K562 (cell line): ENCODE data around the gene BCL2L1. TPM values are rescaled to one million over a fixed set of nuclear protein-coding genes. Genes with fewer than 3 reads are reported as not detected.
A peak's percentile ranks its signal among the peaks of the same experiment; 100 is the strongest.

Experiments
- ARID1B ChIP-seq: fragments of 450-650 bp; IDR thresholded peaks from 2 replicates; pipeline ENCODE4 v1.6.1; 2016; ENCODE audit warnings: antibody characterized with exemption, mild to moderate bottlenecking, inconsistent platforms
- ASH1L ChIP-seq: fragments of 450-650 bp; IDR thresholded peaks from 2 replicates; pipeline ENCODE4 v1.6.1; 2018; ENCODE audit warnings: borderline replicate concordance, mild to moderate bottlenecking, low read depth; ENCODE audit not compliant: partially characterized antibody
- CBX8 ChIP-seq: fragments of 200-600 bp; sonication (generic); IDR thresholded peaks from 2 replicates; pipeline ENCODE4 v1.6.1; 2012; ENCODE audit warnings: borderline replicate concordance, mixed run types, low read depth, mild to moderate bottlenecking, moderate library complexity, mixed read lengths, low read length, control low read depth, inconsistent platforms; ENCODE audit not compliant: poor library complexity, severe bottlenecking; ENCODE audit errors: extremely low read depth
- CEBPZ ChIP-seq: fragments of 150-350 bp; IDR thresholded peaks from 2 replicates; pipeline ENCODE4 v1.6.1; 2014; ENCODE audit warnings: low read depth, mild to moderate bottlenecking, low read length, borderline replicate concordance
- ESRRB ChIP-seq: fragments of 250-450 bp; sonication (Bioruptor Pico); IDR thresholded peaks from 2 replicates; pipeline ENCODE4 v1.5.0; 2020; ENCODE audit warnings: mild to moderate bottlenecking, moderate library complexity, borderline replicate concordance
- FUS ChIP-seq: fragments of 200-400 bp; formaldehyde crosslinking; optimal IDR thresholded peaks from 2 replicates; pipeline ENCODE3; 2017; ENCODE audit warnings: low read depth, low read length
- KAT8 ChIP-seq: fragments of 450-650 bp; IDR thresholded peaks from 2 replicates; pipeline ENCODE4 v1.6.1; 2016; ENCODE audit warnings: low read depth, mild to moderate bottlenecking
- MTA2 ChIP-seq: fragments of 450-650 bp; IDR thresholded peaks from 2 replicates; pipeline ENCODE4 v1.6.1; 2016; ENCODE audit warnings: low read depth
- MYNN ChIP-seq, 2 experiments: sonication (generic); formaldehyde crosslinking in 1 of 2; IDR thresholded peaks; 2 replicates each; pipeline versions ENCODE4 v1.5.0 to v1.6.1; 2016 to 2020; ENCODE audit warnings: antibody characterized with exemption in 1 of 2, missing genetic modification reagents in 1 of 2
- NFIC ChIP-seq: fragments of 450-650 bp; IDR thresholded peaks from 2 replicates; pipeline ENCODE4 v1.6.1; 2017; ENCODE audit warnings: mild to moderate bottlenecking, inconsistent platforms
- PCBP2 ChIP-seq: fragments of 200-400 bp; formaldehyde crosslinking; IDR thresholded peaks from 2 replicates; pipeline ENCODE4 v1.6.1; 2018; ENCODE audit warnings: low read length, low read depth, mild to moderate bottlenecking, moderate library complexity; ENCODE audit not compliant: poor library complexity, severe bottlenecking
- RNF2 ChIP-seq: sonication (generic); IDR thresholded peaks from 2 replicates; pipeline ENCODE4 v1.6.1; 2016
- TEAD1 ChIP-seq, 2 experiments: fragments of 450-650 bp in 1 of 2; sonication (generic) in 1 of 2; formaldehyde crosslinking; IDR thresholded peaks; 2 replicates each; pipeline versions ENCODE4 v1.4.0 to v1.8.0; 2020 to 2022; ENCODE audit warnings: mild to moderate bottlenecking in 2 of 2, missing genetic modification reagents in 1 of 2
- TRIM28 ChIP-seq: fragments of 450-650 bp; IDR thresholded peaks from 2 replicates; pipeline ENCODE4 v1.6.1; 2017
- ZBTB1 ChIP-seq: sonication (generic); formaldehyde crosslinking; IDR thresholded peaks from 2 replicates; pipeline ENCODE4 v1.8.1; 2023; ENCODE audit warnings: missing genetic modification reagents, low read depth, mild to moderate bottlenecking, borderline replicate concordance
- ZNF77 ChIP-seq: fragments of 250-450 bp; sonication (Bioruptor Pico); IDR thresholded peaks from 2 replicates; pipeline ENCODE4 v1.5.0; 2020
- polyA plus RNA-seq, 8 experiments: library from polyadenylated mRNA; depleted of rRNA in 4 of 8; stranded (reverse) in 5 of 8; unstranded in 3 of 8; fragments of >200 nt; fragmentation: Nextera tagmentation in 2 of 8; fragmentation: Illumina TruSeq in 1 of 8; extraction: Ambion mirVana in 2 of 8; extraction: Trizol in 1 of 8; gene quantifications; 2 replicates each; pipeline versions ENCODE4 v1.2.1 to v1.2.3, GENCODE V29; 2011 to 2014; ENCODE audit warnings: inconsistent platforms in 1 of 8, missing spikeins in 1 of 8
- total RNA-seq, 7 experiments: library from RNA; depleted of rRNA in 6 of 7; stranded (reverse); fragments of >200 nt in 6 of 7; fragmentation: Illumina TruSeq in 2 of 7; extraction: Trizol in 2 of 7; gene quantifications; 2 replicates each; pipeline versions ENCODE4 v1.2.1 to v1.2.3, GENCODE V29; 2011 to 2021; ENCODE audit warnings: low replicate concordance in 1 of 7
- TF ChIP-seq, protein P1 (sequence below): fragments of 200-800 bp; sonication (Bioruptor generic); IDR thresholded peaks from 2 replicates; pipeline ENCODE4 v1.6.1; 2017; ENCODE audit warnings: missing genetic modification characterization, missing compliant biosample characterization
- TF ChIP-seq, protein P2 (sequence below): sonication (generic); formaldehyde crosslinking; IDR thresholded peaks from 2 replicates; pipeline ENCODE4 v1.8.0; 2022; ENCODE audit warnings: mild to moderate bottlenecking, low read depth, missing genetic modification reagents
- TF ChIP-seq, protein P3 (sequence below): fragments of 250-450 bp; sonication (Bioruptor Pico); IDR thresholded peaks from 2 replicates; pipeline ENCODE4 v1.8.0; 2021; ENCODE audit warnings: borderline replicate concordance, mild to moderate bottlenecking, moderate library complexity; ENCODE audit not compliant: poor library complexity, severe bottlenecking
- TF ChIP-seq, protein P4 (sequence below): fragments of 250-450 bp; sonication (Bioruptor Pico); IDR thresholded peaks from 2 replicates; pipeline ENCODE4 v1.5.0; 2021

The BCL2L1 gene
- total and polyA plus RNA-seq, 9 of the 15 experiments (the other 6 are each of a cell fraction or from before 2014, with no cell fraction given) = 3.3 to 182 (median 120) TPM

- TF ChIP-seq CEBPZ (no peak), ESRRB (CRISPR knock-in tag) (no peak), FUS (no peak), KAT8 (no peak), ASH1L (no peak), CBX8 (no peak), ARID1B (peak; percentile 97), PCBP2 (no peak), ZNF77 (no peak), RNF2 (peak; percentile 93), MTA2 (peak; percentile 75), NFIC (peak; percentile 89), MYNN (IDR thresholded peaks at IDR 0.05) (peak; percentile 85), MYNN (CRISPR knock-in tag; IDR thresholded peaks at IDR 0.05) (no peak), ZBTB1 (CRISPR knock-in tag) (no peak), TEAD1 (CRISPR knock-in tag; IDR thresholded peaks at IDR 0.05) (peak in 1 of 2 experiments; percentile 60; a peak in 1 of 4 replicates), TRIM28 (no peak; the same call in 1 of the 2 replicates)
- TF ChIP-seq, protein P1, sequence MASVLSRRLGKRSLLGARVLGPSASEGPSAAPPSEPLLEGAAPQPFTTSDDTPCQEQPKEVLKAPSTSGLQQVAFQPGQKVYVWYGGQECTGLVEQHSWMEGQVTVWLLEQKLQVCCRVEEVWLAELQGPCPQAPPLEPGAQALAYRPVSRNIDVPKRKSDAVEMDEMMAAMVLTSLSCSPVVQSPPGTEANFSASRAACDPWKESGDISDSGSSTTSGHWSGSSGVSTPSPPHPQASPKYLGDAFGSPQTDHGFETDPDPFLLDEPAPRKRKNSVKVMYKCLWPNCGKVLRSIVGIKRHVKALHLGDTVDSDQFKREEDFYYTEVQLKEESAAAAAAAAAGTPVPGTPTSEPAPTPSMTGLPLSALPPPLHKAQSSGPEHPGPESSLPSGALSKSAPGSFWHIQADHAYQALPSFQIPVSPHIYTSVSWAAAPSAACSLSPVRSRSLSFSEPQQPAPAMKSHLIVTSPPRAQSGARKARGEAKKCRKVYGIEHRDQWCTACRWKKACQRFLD (CRISPR knock-in tag) = peak; percentile 90
- TF ChIP-seq, protein P2, sequence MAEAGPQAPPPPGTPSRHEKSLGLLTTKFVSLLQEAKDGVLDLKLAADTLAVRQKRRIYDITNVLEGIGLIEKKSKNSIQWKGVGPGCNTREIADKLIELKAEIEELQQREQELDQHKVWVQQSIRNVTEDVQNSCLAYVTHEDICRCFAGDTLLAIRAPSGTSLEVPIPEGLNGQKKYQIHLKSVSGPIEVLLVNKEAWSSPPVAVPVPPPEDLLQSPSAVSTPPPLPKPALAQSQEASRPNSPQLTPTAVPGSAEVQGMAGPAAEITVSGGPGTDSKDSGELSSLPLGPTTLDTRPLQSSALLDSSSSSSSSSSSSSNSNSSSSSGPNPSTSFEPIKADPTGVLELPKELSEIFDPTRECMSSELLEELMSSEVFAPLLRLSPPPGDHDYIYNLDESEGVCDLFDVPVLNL (CRISPR knock-in tag) = no peak
- TF ChIP-seq, protein P3, sequence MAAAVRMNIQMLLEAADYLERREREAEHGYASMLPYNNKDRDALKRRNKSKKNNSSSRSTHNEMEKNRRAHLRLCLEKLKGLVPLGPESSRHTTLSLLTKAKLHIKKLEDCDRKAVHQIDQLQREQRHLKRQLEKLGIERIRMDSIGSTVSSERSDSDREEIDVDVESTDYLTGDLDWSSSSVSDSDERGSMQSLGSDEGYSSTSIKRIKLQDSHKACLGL (CRISPR knock-in tag) = no peak
- TF ChIP-seq, protein P4, sequence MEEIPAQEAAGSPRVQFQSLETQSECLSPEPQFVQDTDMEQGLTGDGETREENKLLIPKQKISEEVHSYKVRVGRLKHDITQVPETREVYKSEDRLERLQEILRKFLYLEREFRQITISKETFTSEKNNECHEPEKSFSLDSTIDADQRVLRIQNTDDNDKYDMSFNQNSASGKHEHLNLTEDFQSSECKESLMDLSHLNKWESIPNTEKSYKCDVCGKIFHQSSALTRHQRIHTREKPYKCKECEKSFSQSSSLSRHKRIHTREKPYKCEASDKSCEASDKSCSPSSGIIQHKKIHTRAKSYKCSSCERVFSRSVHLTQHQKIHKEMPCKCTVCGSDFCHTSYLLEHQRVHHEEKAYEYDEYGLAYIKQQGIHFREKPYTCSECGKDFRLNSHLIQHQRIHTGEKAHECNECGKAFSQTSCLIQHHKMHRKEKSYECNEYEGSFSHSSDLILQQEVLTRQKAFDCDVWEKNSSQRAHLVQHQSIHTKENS (CRISPR knock-in tag) = no peak
Observed at GRCh38 chr20:31706607-31707257, 15.9 kb downstream of the BCL2L1 start (continued).
